HCT116 (cell line): ENCODE measurements around the gene CLTRN. TPM values are rescaled to one million over a fixed set of nuclear protein-coding genes. Genes with fewer than 3 reads are reported as not detected.
"Not testable (repeated sequence)": the region's sequence is repeated elsewhere in the genome, so short reads cannot be mapped to it uniquely, and the experiment has no call there.

Source experiments
- ATAC-seq: fragments of 200-7000 bp; cut with Tn5 transposase; 2 replicates; pipeline ENCODE4 v1.9.1; 2020; ENCODE audit warnings: mild to moderate bottlenecking, moderate library complexity
- BruUV-seq: library from RNA; stranded (reverse); fragments of 400-500 nt; replicated peaks from 2 replicates; lab custom pipeline; 2021; lab: Mats Ljungman, UMichigan
- CTCF ChIA-PET: fragments of 300-600 bp; sonication (Branson Sonifier 250); formaldehyde crosslinking; loops from one replicate; lab custom pipeline; 2021; ENCODE audit warnings: antibody characterized with exemption; lab: Charles Lee
- POLR2A ChIA-PET: fragments of 300-600, 350-600 bp; sonication (Branson Sonifier 250); formaldehyde crosslinking; loops from one replicate; lab custom pipeline; 2021; ENCODE audit warnings: antibody characterized with exemption; lab: Charles Lee
- RAD21 ChIA-PET, 2 experiments: fragments of 300-600 bp; sonication (Branson Sonifier 250); formaldehyde crosslinking; loops; one replicate each; lab custom pipeline; 2023; ENCODE audit warnings: low total read pairs in 2 of 2; ENCODE audit not compliant: uncharacterized antibody in 2 of 2, unreplicated experiment in 2 of 2, low non-redundant PET in 1 of 2; lab: Charles Lee
- DNase-seq: peaks from one replicate; pipeline ENCODE4 v3.0.0-alpha.2; 2010; ENCODE audit warnings: low read depth, low spot score
- H2AFZ ChIP-seq: fragments of 200-600 bp; shearing (Covaris generic), sonication (generic); 2 replicates; pipeline ENCODE4 v1.6.1; 2017; ENCODE audit warnings: low read depth, mixed run types, mixed read lengths, antibody characterized with exemption, low read length; ENCODE audit not compliant: poor library complexity, severe bottlenecking
- H3K27ac ChIP-seq: 2 replicates; pipeline ENCODE4 v1.5.1; 2012; ENCODE audit warnings: low read depth, low read length
- H3K27me3 ChIP-seq: fragments of 200-600 bp; sonication (generic); 2 replicates; pipeline ENCODE4 v1.6.1; 2016; ENCODE audit warnings: mixed run types, low read length, mixed read lengths; ENCODE audit not compliant: insufficient read depth
- H3K36me3 ChIP-seq, 2 experiments: fragments of 200-500 bp in 1 of 2; fragments of 200-600 bp in 1 of 2; sonication (Bioruptor generic) in 1 of 2; sonication (generic) in 1 of 2; 2 replicates each; pipeline versions ENCODE4 v1.5.1 to v1.6.1; 2014 to 2016; ENCODE audit warnings: low read length in 2 of 2, inconsistent platforms in 1 of 2, mixed read lengths in 1 of 2, mixed run types in 1 of 2; ENCODE audit not compliant: insufficient read depth in 2 of 2, control insufficient read depth in 1 of 2
- H3K4me1 ChIP-seq, 2 experiments: fragments of 200-600 bp in 1 of 2; sonication (generic) in 1 of 2; 2 replicates each; pipeline versions ENCODE4 v1.5.1 to v1.6.1; 2012 to 2017; ENCODE audit warnings: low read length in 2 of 2, inconsistent platforms in 1 of 2, mild to moderate bottlenecking in 1 of 2, mixed read lengths in 1 of 2, mixed run types in 1 of 2, moderate library complexity in 1 of 2; ENCODE audit not compliant: insufficient read depth in 2 of 2, control insufficient read depth in 1 of 2
- H3K4me2 ChIP-seq: fragments of 200-600 bp; sonication (generic); 2 replicates; pipeline ENCODE4 v1.6.1; 2017; ENCODE audit warnings: mixed run types, low read length, mixed read lengths
- H3K4me3 ChIP-seq, 2 experiments: fragments of 200-600 bp in 1 of 2; sonication (generic) in 1 of 2; replicated peaks in 1 of 2; 2 replicates each; pipeline ENCODE4 v1.5.1; 2011 to 2016; ENCODE audit warnings: low read length in 2 of 2, control low read depth in 1 of 2, low read depth in 1 of 2, mild to moderate bottlenecking in 1 of 2, mixed read lengths in 1 of 2, mixed run types in 1 of 2
- H3K79me2 ChIP-seq: fragments of 200-600 bp; sonication (generic); 2 replicates; pipeline ENCODE4 v1.6.1; 2017; ENCODE audit warnings: mild to moderate bottlenecking, mixed run types, low read length, moderate library complexity, mixed read lengths; ENCODE audit not compliant: insufficient read depth
- H3K9ac ChIP-seq: fragments of 200-600 bp; sonication (generic); 2 replicates; pipeline ENCODE4 v1.6.1; 2016; ENCODE audit warnings: low read length, mixed read lengths
- H3K9me2 ChIP-seq: fragments of 200-600 bp; sonication (generic), shearing (Covaris generic); 2 replicates; pipeline ENCODE4 v1.6.1; 2017; ENCODE audit warnings: mixed run types, mild to moderate bottlenecking, moderate library complexity; ENCODE audit not compliant: insufficient read depth
- H3K9me3 ChIP-seq, 2 experiments: fragments of 200-500 bp in 1 of 2; fragments of 200-600 bp in 1 of 2; sonication (Bioruptor generic) in 1 of 2; sonication (generic) in 1 of 2; 2 replicates each; pipeline ENCODE4 v1.6.1; 2014 to 2017; ENCODE audit warnings: low read length in 2 of 2, mixed read lengths in 2 of 2, inconsistent platforms in 1 of 2, low read depth in 1 of 2, mild to moderate bottlenecking in 1 of 2, mixed run types in 1 of 2, moderate library complexity in 1 of 2; ENCODE audit not compliant: control insufficient read depth in 1 of 2, insufficient read depth in 1 of 2
- H4K20me1 ChIP-seq: fragments of 200-600 bp; sonication (generic), shearing (Covaris generic); 2 replicates; pipeline ENCODE4 v1.6.1; 2017; ENCODE audit warnings: mixed run types, mild to moderate bottlenecking, moderate library complexity; ENCODE audit not compliant: insufficient read depth
- CEBPB ChIP-seq: IDR thresholded peaks from 2 replicates; pipeline ENCODE4 v1.6.1; 2012; ENCODE audit warnings: low read depth
- CTCF ChIP-seq, 3 experiments: fragments of 200-600 bp in 1 of 3; sonication (generic) in 1 of 3; IDR thresholded peaks in 2 of 3; conservative IDR thresholded peaks in 1 of 3; 2 replicates each; pipeline ENCODE4 v1.5.1; 2012 to 2017; ENCODE audit warnings: low read depth in 2 of 3, low read length in 2 of 3, antibody characterized with exemption in 1 of 3, borderline replicate concordance in 1 of 3, control low read depth in 1 of 3, mild to moderate bottlenecking in 1 of 3, mixed read lengths in 1 of 3, mixed run types in 1 of 3, moderate library complexity in 1 of 3; ENCODE audit not compliant: insufficient read depth in 1 of 3
- ELF1 ChIP-seq: IDR thresholded peaks from 2 replicates; pipeline ENCODE4 v1.6.1; 2012; ENCODE audit warnings: low read depth, borderline replicate concordance
- EZH2 ChIP-seq: fragments of 200-600 bp; sonication (generic); IDR thresholded peaks from 2 replicates; pipeline ENCODE4 v1.6.1; 2017; ENCODE audit warnings: antibody characterized with exemption, mixed run types
- EZH2phosphoT487 ChIP-seq: fragments of 200-600 bp; IDR thresholded peaks from 2 replicates; pipeline ENCODE4 v1.6.1; 2018; ENCODE audit warnings: antibody characterized with exemption, borderline replicate concordance
- FOSL1 ChIP-seq: IDR thresholded peaks from 2 replicates; pipeline ENCODE4 v1.6.1; 2012; ENCODE audit warnings: low read depth
- JUND ChIP-seq: IDR thresholded peaks from 2 replicates; pipeline ENCODE4 v1.6.1; 2012
- POLR2A ChIP-seq: IDR thresholded peaks from 2 replicates; pipeline ENCODE4 v1.7.0; 2011; ENCODE audit warnings: borderline replicate concordance; ENCODE audit not compliant: insufficient read depth, insufficient read length; ENCODE audit errors: extremely low read depth
- POLR2AphosphoS5 ChIP-seq: IDR thresholded peaks from 2 replicates; pipeline ENCODE4 v1.6.1; 2011; ENCODE audit warnings: mild to moderate bottlenecking, low read depth, low read length, moderate library complexity
- RAD21 ChIP-seq: IDR thresholded peaks from 2 replicates; pipeline ENCODE4 v1.6.1; 2012; ENCODE audit warnings: low read depth, mild to moderate bottlenecking
- SIN3A ChIP-seq: IDR thresholded peaks from 2 replicates; pipeline ENCODE4 v1.6.1; 2012; ENCODE audit warnings: low read depth
- SP1 ChIP-seq: IDR thresholded peaks from 2 replicates; pipeline ENCODE4 v1.6.1; 2012; ENCODE audit warnings: low read depth
- ZNF274 ChIP-seq: fragments of 200-500 bp; sonication (Bioruptor generic); IDR thresholded peaks from 2 replicates; pipeline ENCODE4 v1.6.1; 2014; ENCODE audit warnings: mild to moderate bottlenecking, low read depth, low read length, inconsistent platforms
- intact Hi-C: fragments of 100-400 bp; cut with micrococcal nuclease; formaldehyde crosslinking; loops from 2 replicates; pipeline ENCODE4 v1.10.0; 2022
- total RNA-seq: library from RNA; stranded (reverse); gene quantifications from one replicate; pipeline ENCODE4 v1.2.1, GENCODE V29; 2021; ENCODE audit not compliant: unreplicated experiment
- TF ChIP-seq, protein P1 (sequence below): IDR thresholded peaks from 2 replicates; pipeline ENCODE4 v1.6.1; 2011; ENCODE audit warnings: mild to moderate bottlenecking, low read length, moderate library complexity; ENCODE audit not compliant: insufficient replicate concordance; ENCODE audit errors: extremely low read depth
- TF ChIP-seq, protein P2 (sequence below): IDR thresholded peaks from 2 replicates; pipeline ENCODE4 v1.6.1; 2012

Gene CLTRN
- total RNA-seq, 1 experiment from 2014 or later, result 0.25 TPM

DNA sequence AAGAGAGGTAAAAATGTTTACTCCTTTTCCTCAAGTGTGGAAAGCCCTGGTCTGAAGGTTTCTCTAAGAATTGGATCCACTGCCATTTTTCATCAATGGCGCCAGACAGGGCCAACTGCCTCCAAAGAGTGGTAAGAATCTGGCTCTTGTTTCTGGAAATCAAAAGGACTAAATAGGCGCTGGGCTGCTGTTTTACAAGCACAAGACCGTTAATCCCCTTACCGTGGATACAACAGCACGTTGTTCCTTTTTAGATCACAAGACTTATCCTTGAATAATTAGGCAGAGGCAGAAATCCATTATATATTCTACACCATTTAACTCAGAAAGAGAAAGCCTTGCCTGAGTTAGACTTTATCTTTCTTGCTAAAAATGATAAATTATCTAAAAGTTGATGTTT lies 10.6 kb downstream of the CLTRN start (continued):
- TF ChIP-seq, protein P1, sequence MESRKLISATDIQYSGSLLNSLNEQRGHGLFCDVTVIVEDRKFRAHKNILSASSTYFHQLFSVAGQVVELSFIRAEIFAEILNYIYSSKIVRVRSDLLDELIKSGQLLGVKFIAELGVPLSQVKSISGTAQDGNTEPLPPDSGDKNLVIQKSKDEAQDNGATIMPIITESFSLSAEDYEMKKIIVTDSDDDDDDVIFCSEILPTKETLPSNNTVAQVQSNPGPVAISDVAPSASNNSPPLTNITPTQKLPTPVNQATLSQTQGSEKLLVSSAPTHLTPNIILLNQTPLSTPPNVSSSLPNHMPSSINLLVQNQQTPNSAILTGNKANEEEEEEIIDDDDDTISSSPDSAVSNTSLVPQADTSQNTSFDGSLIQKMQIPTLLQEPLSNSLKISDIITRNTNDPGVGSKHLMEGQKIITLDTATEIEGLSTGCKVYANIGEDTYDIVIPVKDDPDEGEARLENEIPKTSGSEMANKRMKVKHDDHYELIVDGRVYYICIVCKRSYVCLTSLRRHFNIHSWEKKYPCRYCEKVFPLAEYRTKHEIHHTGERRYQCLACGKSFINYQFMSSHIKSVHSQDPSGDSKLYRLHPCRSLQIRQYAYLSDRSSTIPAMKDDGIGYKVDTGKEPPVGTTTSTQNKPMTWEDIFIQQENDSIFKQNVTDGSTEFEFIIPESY, result no peak
- TF ChIP-seq EZH2phosphoT487, result no peak
- TF ChIP-seq CEBPB, result no peak
- no peak for TF ChIP-seq SP1
- no peak for TF ChIP-seq JUND
- TF ChIP-seq POLR2A, result no peak

DNA sequence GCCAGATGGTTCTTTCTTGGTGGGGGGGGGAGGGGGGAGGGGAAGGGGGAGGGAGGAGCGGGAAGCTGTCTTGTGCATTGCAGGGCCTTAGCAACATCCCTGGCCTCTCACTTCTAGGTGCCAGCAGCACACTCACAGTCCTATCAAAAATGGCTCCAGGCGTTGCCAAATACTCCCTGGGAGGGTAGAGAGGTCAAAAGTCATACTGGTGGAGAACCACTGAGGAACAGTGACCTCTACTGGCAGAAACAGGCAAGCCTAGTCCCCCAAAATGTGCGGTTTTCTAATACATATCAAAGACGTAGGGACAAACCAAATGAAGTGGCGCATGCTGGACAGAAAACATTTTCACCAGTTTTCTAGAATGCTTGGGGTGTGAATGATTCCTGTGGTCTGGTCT lies 17.1 kb downstream of the CLTRN start:
- H3K27me3 ChIP-seq, H3K4me3 ChIP-seq, H3K79me2 ChIP-seq, RAD21 ChIA-PET, BruUV-seq, DNase-seq, CTCF ChIA-PET, H3K27ac ChIP-seq, H3K9me3 ChIP-seq, H4K20me1 ChIP-seq, POLR2A ChIA-PET, H2AFZ ChIP-seq, H3K9me2 ChIP-seq, H3K36me3 ChIP-seq, H3K9ac ChIP-seq, H3K4me1 ChIP-seq, H3K4me2 ChIP-seq: not testable (repeated sequence)
- peak; percentile 82 for ATAC-seq
- intact Hi-C loops, result loop anchor here (10.0 kb wide), 1 partner anchor 153 kb away; the partner anchor contains the start of gene PIR

- no peak overlapping the region for H3K27ac ChIP-seq
- ChIA-PET CTCF (no interaction called here), POLR2A (no interaction called here), RAD21 (no interaction called here)
- no peak overlapping the region for H3K4me3 ChIP-seq
- no peaks in the 10 kb centered on the region for H3K27me3 ChIP-seq
- no peak for ATAC-seq
- no peaks in the 10 kb centered on the region for H3K4me1 ChIP-seq
- H3K79me2 ChIP-seq, result no peaks in the 10 kb centered on the region
- no peaks in the 10 kb centered on the region for H4K20me1 ChIP-seq
- H2AFZ ChIP-seq, result no peak overlapping the region
- no peak for DNase-seq
- BruUV-seq, result no TSS peak
- H3K4me2 ChIP-seq, result no peak overlapping the region
- H3K36me3 ChIP-seq, result no peaks in the 10 kb centered on the region
- H3K9me3 ChIP-seq, result no peaks in the 10 kb centered on the region
- H3K9ac ChIP-seq, result no peak overlapping the region
- intact Hi-C loops, result loop anchor here (10.0 kb wide), 1 partner anchor 152 kb away; the partner anchor contains the start of gene PIR
- H3K9me2 ChIP-seq, result no peaks in the 10 kb centered on the region
- TF ChIP-seq, protein P2, sequence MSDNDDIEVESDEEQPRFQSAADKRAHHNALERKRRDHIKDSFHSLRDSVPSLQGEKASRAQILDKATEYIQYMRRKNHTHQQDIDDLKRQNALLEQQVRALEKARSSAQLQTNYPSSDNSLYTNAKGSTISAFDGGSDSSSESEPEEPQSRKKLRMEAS, result no peak
- TF ChIP-seq ELF1, result no peak
- TF ChIP-seq POLR2A, result no peak
- no peak for TF ChIP-seq SIN3A
- TF ChIP-seq CTCF (IDR thresholded peaks at IDR 0.05 in 2 of 3, conservative IDR thresholded peaks at IDR 0.05 in 1 of 3; ENCODE audit: borderline replicate concordance in 1 of 3, insufficient read depth in 1 of 3, low read depth in 2 of 3, low read length in 2 of 3), result no peak
- TF ChIP-seq EZH2phosphoT487, result no peak
- no peak for TF ChIP-seq EZH2
- no peak for TF ChIP-seq RAD21
- no peak for TF ChIP-seq FOSL1
- no peak for TF ChIP-seq POLR2AphosphoS5
- no peak for TF ChIP-seq SP1
- no peak for TF ChIP-seq ZNF274
- no peak for TF ChIP-seq CEBPB
These were observed 18.1 kb downstream of the CLTRN start for GRCh38 chrX:15646543-15646942.
